ENCODE measurements around the gene LRRC46.

LRRC46 gene

GRCh38 chr17:47853616-47854015, 22.1 kb downstream of the LRRC46 start:
- DNase-seq = no peak

- DNase-seq = no peak
Observed at GRCh38 chr17:47855737-47856136, 24.3 kb downstream of the LRRC46 start.

DNA sequence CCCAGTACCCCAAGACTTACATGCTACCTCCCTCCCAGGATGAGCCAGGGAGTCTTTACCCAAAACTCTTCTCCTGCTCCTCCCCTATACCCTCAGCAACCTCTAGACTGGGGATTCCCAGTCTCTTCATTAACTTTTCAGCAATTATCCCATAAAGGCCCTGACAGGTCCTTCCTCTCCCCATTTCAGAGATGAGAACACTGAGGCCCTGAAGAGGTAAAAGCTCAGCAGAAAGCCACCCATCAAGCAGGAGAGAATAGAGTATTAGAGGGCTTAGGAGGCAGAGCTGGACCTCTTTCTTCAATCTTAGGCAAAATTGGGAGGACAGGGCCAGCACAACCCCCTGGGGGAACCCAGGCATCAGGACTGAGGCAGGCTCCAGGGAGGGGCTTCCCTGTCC, 25.4 kb downstream of the LRRC46 start:
- no peak for DNase-seq

DNA sequence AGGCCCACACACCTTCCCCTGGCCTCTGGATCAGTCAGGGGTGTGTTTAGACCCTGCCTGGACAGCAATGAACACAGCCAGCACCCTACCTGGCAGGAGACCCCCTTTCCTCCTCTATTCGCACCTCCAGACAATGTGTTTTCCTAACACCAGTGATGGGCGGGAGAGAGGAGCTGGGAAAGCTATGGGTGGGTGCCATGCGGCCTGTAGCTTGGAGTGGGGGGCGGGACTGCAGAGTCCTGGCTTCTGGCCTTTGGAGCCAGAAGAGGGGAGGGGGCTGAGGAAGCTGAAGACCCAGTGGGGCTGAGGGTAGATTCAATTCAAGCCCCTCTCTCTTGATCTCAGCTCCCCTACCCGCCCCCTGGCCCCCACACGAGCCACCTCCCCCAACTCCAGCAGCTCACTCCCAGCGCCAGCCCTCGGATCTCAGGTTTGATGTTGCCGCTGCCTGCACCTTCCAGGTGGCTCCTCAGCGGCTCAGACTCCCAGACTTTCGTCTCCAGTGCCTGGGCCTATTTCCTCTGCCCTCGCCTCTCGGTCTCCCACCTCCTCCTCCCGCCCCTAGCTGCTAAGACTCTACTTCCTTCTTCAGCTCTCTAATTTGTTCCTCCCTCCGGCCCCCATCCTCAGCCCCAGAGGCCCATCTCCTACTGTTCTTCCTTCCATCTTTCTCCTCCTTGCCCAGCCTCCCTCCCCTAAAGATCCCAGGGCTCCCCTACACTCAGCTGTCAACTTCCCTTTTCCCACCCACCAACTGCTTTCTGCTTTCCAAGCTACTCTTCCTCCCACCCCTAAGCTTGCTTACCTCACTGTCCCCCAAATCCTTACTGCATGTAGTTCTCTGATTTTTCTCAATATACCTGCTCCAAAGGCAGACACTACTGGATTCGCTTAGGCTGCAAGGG, 26.3 kb downstream of the LRRC46 start:
- no peak for DNase-seq

- DNase-seq = no peak
Observed at GRCh38 chr17:47860386-47860785, 28.9 kb downstream of the LRRC46 start.

- no peak for DNase-seq
Observed at GRCh38 chr17:47862621-47863440, 31.4 kb downstream of the LRRC46 start.

- DNase-seq = no peak
Observed at GRCh38 chr17:47864791-47865216, 33.3 kb downstream of the LRRC46 start.

DNA sequence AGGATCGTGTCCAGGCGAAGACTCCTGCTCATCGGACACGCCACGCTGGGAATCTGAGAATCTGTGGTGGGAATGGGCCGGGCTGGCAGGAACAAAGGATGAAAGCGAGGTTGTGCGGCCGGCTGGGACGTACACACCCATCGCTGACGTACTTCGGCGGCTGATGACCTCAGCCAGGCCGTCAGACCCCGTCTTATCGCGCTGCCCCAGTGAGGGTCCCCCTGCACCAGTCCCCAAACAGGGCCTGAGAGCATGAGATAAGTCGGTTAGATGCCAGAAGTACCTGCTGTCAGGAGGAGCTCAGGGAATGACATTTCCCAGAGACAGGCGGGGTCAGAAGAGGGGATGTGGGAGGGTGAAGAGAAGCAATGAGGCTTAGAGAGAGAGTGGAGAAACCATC, 35.5 kb downstream of the LRRC46 start:
- DNase-seq = no peak

DNA sequence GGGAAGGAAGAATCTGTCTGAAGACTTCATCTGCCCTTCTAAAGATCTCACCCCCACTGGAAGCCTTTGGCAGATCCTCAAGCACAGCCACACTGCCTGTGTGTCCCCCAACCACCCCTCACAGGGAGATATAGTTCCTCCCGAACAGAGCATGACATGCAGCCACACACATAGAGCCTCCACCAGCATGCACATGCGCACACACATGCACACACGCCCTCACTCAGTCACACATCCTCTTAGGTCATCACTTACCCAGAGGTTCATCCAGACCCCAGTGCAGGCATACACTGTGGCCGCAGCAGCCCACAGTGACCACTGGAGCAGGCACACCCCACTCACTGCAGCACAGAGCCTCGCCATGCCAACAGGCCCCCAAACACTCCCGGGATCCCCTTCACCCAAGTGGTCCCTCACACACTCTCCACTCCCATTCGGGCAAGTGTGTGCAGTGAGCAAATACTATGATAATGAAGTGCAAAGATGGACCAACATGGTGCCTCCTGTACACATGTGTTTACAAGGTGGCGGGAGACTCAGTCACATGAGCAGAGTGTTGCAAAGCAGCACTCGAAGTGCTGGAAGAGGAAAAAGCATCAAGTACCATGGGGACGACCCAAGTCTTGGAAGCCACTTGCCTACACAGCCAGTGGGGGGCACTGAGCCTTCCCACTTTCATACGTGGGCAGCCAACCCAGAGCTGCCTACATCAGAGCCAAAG, 36.5 kb downstream of the LRRC46 start:
- no peak for DNase-seq

- no peak for DNase-seq
Observed at GRCh38 chr17:47869114-47869513, 37.6 kb downstream of the LRRC46 start.

DNA sequence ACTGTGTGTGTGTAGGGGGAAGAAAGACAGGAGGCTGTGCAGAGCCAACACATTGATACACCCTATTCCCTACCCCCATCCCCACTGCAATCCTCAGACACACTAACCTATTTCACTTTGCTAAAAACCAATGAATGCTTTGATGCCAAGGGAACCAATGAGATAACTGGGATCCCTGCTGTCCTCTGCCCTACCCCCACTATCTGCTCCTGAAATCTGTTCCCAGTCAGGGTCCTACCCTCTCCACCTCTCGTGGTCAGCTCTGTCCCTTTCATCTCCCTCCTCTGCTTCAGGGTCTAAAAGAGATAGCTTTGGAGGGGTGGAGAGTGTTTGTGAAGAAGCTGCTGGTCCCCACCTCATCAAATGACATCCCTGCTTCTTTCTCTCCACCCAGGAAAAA, 38.6 kb downstream of the LRRC46 start:
- DNase-seq = no peak

GRCh38 chr17:47871048-47871447, 39.6 kb downstream of the LRRC46 start:
- no peak for DNase-seq

DNA sequence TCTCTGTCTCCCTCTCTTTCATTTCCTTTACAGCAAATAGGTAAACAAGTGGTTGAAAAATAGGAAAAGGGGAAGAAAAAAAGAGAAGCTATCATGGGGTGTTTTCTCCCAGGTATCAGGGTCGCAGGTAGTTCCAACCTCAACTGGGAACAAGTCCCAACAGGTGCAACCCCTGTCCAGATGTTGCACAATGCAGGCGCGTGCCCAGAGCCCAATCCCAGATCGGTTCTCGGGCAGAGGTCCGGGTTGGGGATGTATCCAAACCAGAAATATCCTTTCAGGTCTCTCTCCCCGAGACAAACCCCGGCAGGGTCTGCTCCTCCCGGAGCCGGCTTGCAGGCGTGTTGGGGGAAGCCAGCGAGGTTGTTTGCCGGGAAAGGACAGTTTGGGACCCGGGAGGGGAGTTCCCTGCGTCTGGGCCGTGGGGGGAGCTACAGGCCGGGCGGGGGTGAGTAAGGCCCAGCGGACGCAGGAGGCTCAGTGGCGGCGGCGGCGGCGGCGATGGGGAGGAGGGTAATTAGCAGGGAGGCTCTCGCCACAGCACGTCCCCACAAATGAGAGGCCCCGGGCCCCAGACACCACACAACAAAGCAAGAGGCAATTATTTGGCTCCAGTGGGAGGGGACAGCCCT, 40.7 kb downstream of the LRRC46 start:
- no peak for DNase-seq

GRCh38 chr17:47872651-47873161, 41.2 kb downstream of the LRRC46 start:
- DNase-seq = no peak

DNA sequence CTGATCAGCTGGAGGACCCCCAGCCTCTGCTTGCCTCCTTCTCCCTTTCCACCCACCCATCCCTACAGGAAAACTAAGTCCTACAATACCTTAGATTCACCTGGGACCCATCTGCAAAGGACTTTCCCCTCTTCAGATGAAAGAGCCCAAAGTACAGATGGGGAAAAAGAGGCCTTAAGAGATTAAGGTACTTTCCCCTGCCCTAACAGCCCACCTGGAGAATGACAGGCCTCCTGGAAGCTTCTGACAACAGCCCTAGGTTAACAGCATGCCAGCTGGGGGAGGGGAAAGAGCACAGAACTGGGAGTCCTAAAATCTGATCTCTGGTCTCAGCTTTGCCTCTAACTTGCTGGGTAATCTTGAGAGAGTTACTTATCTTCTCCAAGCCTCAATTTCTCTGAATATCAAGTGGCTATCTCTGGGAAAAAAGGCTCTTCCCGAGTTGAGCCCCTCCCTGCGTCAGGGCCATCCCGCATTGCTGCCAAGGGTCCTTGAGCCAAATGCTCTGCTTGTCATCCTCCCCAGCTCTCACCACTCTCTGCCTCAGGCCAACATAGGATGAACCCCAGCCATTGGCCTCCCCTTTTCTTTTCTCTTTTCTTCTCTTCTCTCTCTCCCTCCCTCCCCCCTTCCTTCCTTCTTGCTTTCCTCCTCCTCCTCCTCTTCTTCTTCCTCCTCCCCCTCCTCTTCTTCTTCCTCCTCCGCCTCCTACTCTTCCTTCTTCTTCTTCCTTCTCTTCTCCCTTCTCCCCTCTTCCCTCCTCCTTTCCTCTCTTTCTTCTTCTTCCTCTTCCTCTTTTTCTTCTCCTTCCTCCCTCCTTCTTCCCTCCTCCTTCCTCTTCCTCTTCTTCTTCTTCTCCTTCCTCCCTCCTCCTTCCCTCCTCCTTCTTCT, 42.0 kb downstream of the LRRC46 start:
- DNase-seq = no peak

GRCh38 chr17:47875011-47875985, 43.8 kb downstream of the LRRC46 start:
- DNase-seq = no peak

GRCh38 chr17:47877368-47878034, 46.0 kb downstream of the LRRC46 start:
- DNase-seq = no peak

DNA sequence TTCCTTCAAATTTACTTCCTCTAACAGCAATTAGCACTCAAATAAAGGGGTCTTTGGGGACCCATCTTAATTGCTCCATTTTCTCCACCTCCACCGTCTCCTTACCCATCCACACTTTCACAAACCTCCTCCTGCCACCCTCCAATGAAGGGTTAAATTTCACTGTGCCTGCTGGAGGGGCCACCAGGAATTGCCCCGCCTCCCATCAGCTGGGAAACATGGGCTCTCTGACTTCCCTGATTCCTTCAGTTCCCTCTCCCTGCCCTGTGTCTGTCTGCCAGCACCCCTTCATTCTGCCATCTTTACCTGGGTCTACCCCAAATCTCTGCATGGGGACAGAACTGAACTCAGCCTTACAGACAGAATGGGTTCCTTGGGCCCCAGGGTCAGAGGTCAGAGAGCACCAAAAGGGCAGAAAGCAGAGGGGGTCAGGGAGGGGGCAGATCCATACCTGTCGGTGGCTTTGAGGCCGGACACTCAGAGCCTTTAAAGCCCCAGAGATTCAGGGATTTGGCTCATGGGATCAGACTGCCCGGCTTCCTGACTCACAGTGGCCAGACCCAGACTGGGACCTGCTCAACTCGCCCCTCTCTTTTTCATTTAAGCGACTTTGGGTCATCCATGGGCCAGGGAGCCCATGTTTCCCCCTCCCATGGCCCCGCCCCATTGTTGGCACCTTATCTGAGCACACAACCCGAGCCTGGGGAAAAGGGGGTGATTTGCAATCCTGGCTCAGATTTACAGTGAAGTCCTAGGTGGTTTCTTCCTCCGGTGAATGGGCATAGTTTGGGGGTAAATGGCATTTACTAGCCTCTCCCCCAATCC, 46.9 kb downstream of the LRRC46 start:
- DNase-seq = no peak
